Gastroesophageal sphincter (tissue), 3 donors: ENCODE data around the gene TRIM58.

ENCODE experiments used
- CTCF ChIP-seq, 4 experiments: fragments of 200-600 bp in 2 of 4; fragments of 450-650 bp in 2 of 4; sonication (generic) in 1 of 4; IDR thresholded peaks; one replicate each; pipeline ENCODE4 v1.5.1; 2017 to 2019; ENCODE audit warnings: antibody characterized with exemption in 4 of 4, mild to moderate bottlenecking in 2 of 4, moderate library complexity in 2 of 4
- POLR2A ChIP-seq, 2 donors: fragments of 450-650 bp; IDR thresholded peaks; one replicate each; pipeline ENCODE4 v1.6.1; 2017; ENCODE audit warnings: antibody characterized with exemption in 2 of 2, mild to moderate bottlenecking in 2 of 2, moderate library complexity in 1 of 2
- POLR2AphosphoS5 ChIP-seq: sonication (generic); formaldehyde crosslinking; IDR thresholded peaks from one replicate; pipeline ENCODE4 v1.6.1; 2017; ENCODE audit warnings: antibody characterized with exemption

GRCh38 chr1:247862756-247863155 lies 5.8 kb downstream of the TRIM58 start:
- no peak for TF ChIP-seq CTCF (IDR thresholded peaks at IDR 0.05)
- TF ChIP-seq POLR2AphosphoS5, result no peak
- TF ChIP-seq POLR2A (IDR thresholded peaks at IDR 0.05), result no peak
